Measurements from ENCODE around the gene CD47. TPM values are rescaled to one million over a fixed set of nuclear protein-coding genes. Genes with fewer than 3 reads are reported as not detected.

The CD47 gene
- total RNA-seq, 2 experiments from 2014 or later, result 88.7 to 91.6 TPM

DNA sequence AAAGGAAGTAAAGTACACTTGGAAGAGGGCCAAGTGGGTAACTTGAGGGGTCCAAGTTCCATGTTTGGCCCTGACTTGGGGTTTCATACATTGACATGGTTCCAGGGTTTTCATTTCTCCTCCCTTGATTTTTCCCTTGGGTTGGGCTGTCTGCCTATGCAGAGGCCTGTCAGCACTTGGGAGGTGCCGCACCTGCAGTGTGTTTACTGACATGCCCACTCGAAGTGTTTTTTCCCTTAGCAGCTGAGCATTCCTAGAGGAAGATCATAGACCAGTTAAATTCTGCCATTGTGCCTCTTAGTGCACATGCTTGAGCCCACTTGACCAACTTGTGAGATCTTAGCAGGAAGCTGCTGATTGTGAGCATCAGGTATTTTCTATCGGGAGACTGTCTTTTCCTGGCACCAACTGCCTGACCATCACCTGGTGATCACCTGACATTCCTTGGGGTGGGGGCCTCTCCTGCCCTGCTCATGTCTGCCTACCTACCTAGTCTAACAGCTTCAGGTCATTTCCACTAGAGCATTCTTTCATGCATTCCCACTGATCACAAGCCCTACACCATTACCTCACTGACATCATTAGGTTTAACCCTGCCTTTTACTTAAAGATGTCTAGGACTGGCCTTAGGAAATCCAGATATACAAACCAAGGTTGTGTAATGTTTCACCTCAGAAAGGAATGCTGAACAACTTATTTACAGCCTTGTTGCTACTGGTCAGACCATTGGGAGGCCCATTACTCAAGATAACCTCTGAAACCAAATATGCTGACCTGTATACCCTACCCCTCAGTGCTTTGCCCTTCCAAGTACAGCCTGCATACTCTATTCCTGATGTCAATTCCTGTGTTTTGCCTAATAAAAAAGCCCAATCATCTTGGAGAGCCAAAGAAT is 68.3 kb downstream of the CD47 start:
- no peak overlapping the region for H3K27ac Mint-ChIP-seq
- ChIA-PET CTCF (no interaction called here), POLR2A (no interaction called here)
- DNase-seq (no peak), ATAC-seq (no peak)
- intact Hi-C loops (cut with micrococcal nuclease), result no loop called here
- no peak overlapping the region for H3K4me3 Mint-ChIP-seq
- TF ChIP-seq, protein P1, sequence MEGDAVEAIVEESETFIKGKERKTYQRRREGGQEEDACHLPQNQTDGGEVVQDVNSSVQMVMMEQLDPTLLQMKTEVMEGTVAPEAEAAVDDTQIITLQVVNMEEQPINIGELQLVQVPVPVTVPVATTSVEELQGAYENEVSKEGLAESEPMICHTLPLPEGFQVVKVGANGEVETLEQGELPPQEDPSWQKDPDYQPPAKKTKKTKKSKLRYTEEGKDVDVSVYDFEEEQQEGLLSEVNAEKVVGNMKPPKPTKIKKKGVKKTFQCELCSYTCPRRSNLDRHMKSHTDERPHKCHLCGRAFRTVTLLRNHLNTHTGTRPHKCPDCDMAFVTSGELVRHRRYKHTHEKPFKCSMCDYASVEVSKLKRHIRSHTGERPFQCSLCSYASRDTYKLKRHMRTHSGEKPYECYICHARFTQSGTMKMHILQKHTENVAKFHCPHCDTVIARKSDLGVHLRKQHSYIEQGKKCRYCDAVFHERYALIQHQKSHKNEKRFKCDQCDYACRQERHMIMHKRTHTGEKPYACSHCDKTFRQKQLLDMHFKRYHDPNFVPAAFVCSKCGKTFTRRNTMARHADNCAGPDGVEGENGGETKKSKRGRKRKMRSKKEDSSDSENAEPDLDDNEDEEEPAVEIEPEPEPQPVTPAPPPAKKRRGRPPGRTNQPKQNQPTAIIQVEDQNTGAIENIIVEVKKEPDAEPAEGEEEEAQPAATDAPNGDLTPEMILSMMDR (IDR thresholded peaks at IDR 0.05), result no peak
- H3K36me3 Mint-ChIP-seq (ENCODE audit: low read depth), result peaks cover 11% of the 10 kb centered on the region
- H3K27me3 Mint-ChIP-seq, result peaks cover 5% of the 10 kb centered on the region
- H3K9me3 Mint-ChIP-seq, result peaks cover 3% of the 10 kb centered on the region
- peaks cover 6% of the 10 kb centered on the region for H3K4me1 Mint-ChIP-seq (ENCODE audit: low read depth)

DNA sequence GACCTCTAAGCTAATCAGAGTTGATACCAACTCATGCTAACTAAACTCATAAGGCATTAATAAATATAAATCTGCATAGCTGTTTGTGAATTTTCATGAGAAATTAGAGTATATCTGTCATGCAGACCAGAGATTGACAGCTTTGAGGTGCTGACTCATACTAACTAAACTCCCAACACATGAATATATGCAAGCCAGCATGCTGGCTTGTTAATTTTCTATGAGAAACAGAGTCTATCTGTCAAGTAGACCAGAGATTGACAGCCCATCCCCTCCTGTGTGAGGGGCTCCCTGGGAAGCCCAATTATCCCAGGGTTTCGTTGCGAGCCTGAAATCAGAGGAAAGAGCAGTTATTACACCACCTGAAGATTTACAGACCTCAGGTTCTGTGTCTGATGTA is 69.3 kb downstream of the CD47 start:
- Mint-ChIP-seq H3K4me1 (ENCODE audit: low read depth) (peaks cover 3% of the 10 kb centered on the region), H3K27me3 (peaks cover 5% of the 10 kb centered on the region), H3K36me3 (ENCODE audit: low read depth) (peaks cover 5% of the 10 kb centered on the region), H3K27ac (no peak overlapping the region), H3K9me3 (peaks cover 2% of the 10 kb centered on the region), H3K4me3 (no peak overlapping the region)
- POLR2A ChIA-PET, result no interaction called here
- CTCF ChIA-PET, result no interaction called here
- ATAC-seq (no peak), DNase-seq (no peak)
- TF ChIP-seq, protein P1 (IDR thresholded peaks at IDR 0.05), result no peak
- intact Hi-C loops (cut with micrococcal nuclease), result no loop called here

DNA sequence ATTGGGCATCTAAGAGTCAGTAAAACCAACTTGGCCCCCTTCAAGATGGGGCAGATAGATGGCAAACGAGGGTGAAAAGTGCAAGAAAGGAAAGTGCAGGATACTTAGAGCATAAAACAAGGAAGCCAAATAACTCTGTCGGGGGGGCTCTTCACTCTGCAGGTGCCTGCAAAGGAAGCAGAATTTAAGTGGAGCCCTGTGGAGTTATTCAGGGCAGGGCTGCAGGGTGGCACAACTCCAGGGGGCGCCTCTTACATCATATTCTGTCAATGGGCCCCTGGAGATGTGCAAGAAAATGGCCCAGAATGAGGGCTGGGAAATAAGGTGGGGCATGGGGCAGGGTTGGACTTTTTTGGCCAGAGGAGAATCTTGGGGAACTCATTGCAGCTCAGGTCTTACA is 69.7 kb downstream of the CD47 start:
- Mint-ChIP-seq H3K4me1 (ENCODE audit: low read depth) (peaks cover 3% of the 10 kb centered on the region), H3K4me3 (no peak overlapping the region), H3K27me3 (peaks cover 5% of the 10 kb centered on the region), H3K27ac (no peak overlapping the region), H3K36me3 (ENCODE audit: low read depth) (peaks cover 5% of the 10 kb centered on the region), H3K9me3 (peaks cover 2% of the 10 kb centered on the region)
- DNase-seq (no peak), ATAC-seq (no peak)
- ChIA-PET CTCF (no interaction called here), POLR2A (no interaction called here)
- intact Hi-C loops (cut with micrococcal nuclease), result no loop called here
- TF ChIP-seq, protein P1 (IDR thresholded peaks at IDR 0.05), result no peak

- Mint-ChIP-seq H3K27me3 (peaks cover 7% of the 10 kb centered on the region), H3K9me3 (no peaks in the 10 kb centered on the region), H3K36me3 (ENCODE audit: low read depth) (no peaks in the 10 kb centered on the region), H3K4me3 (no peak overlapping the region), H3K27ac (no peak overlapping the region), H3K4me1 (ENCODE audit: low read depth) (peaks cover 1% of the 10 kb centered on the region)
- TF ChIP-seq, protein P1 (IDR thresholded peaks at IDR 0.05), result no peak
- intact Hi-C loops (cut with micrococcal nuclease), result no loop called here
- POLR2A ChIA-PET, result interaction anchor here (0.8 kb wide), 1 partner anchor 12 kb away, joined by 3 read pairs; no protein-coding TSS in a partner anchor
- DNase-seq, result no peak
- no peak for ATAC-seq
- CTCF ChIA-PET, result interaction anchor here (0.9 to 1.1 kb wide), 2 partner anchors 32 to 471 kb away, joined by 3 read pairs; no protein-coding TSS in a partner anchor
Measured at GRCh38 chr3:108018552-108018951, 72.3 kb downstream of the CD47 start.

GRCh38 chr3:108017587-108017986 is 73.2 kb downstream of the CD47 start:
- CTCF ChIA-PET, result no interaction called here
- POLR2A ChIA-PET, result no interaction called here
- Mint-ChIP-seq H3K9me3 (no peaks in the 10 kb centered on the region), H3K27ac (no peak overlapping the region), H3K36me3 (ENCODE audit: low read depth) (no peaks in the 10 kb centered on the region), H3K4me3 (no peak overlapping the region), H3K4me1 (ENCODE audit: low read depth) (no peaks in the 10 kb centered on the region), H3K27me3 (peaks cover 7% of the 10 kb centered on the region)
- no peak for ATAC-seq
- DNase-seq, result no peak
- intact Hi-C loops (cut with micrococcal nuclease), result no loop called here
- TF ChIP-seq, protein P1 (IDR thresholded peaks at IDR 0.05), result no peak

All from activated CD8-positive, alpha-beta T cell treated with anti-CD3 and anti-CD28 coated beads for 36 hours (primary cell).